H1 (cell line): Measurements from ENCODE around the gene ELP5. TPM values are rescaled to one million over a fixed set of nuclear protein-coding genes. Genes with fewer than 3 reads are reported as not detected.
A peak's percentile ranks its signal among the peaks of the same experiment; 100 is the strongest.

Experiments used
- CHD7 ChIP-seq: fragments of 300-600 bp; sonication (generic); IDR thresholded peaks from 2 replicates; pipeline ENCODE4 v1.7.1; 2012; ENCODE audit warnings: low read length, moderate library complexity, mild to moderate bottlenecking, inconsistent platforms; ENCODE audit not compliant: insufficient replicate concordance
- CREB1 ChIP-seq: IDR thresholded peaks from 2 replicates; pipeline ENCODE4 v1.6.1; 2012; ENCODE audit warnings: inconsistent platforms
- FOSL1 ChIP-seq: IDR thresholded peaks from 2 replicates; pipeline ENCODE4 v1.6.1; 2011; ENCODE audit warnings: mild to moderate bottlenecking, low read depth, low read length, moderate library complexity; ENCODE audit not compliant: insufficient read depth
- KDM1A ChIP-seq: fragments of 200-600, 300-600 bp; sonication (generic); IDR thresholded peaks from 2 replicates; pipeline ENCODE4 v1.7.1; 2016; ENCODE audit warnings: mild to moderate bottlenecking, low read length, borderline replicate concordance
- MAFK ChIP-seq: IDR thresholded peaks from 2 replicates; pipeline ENCODE4 v1.6.1; 2012; ENCODE audit warnings: low read depth, mild to moderate bottlenecking, improper control_type of control experiment, low read length
- RXRA ChIP-seq: IDR thresholded peaks from 2 replicates; pipeline ENCODE4 v1.6.1; 2011; ENCODE audit warnings: low read depth, mild to moderate bottlenecking, low read length, moderate library complexity; ENCODE audit not compliant: insufficient read depth
- SP1 ChIP-seq: IDR thresholded peaks from 2 replicates; pipeline ENCODE4 v1.6.1; 2011; ENCODE audit warnings: low read depth, low read length
- SP4 ChIP-seq: IDR thresholded peaks from 2 replicates; pipeline ENCODE4 v1.6.1; 2012; ENCODE audit warnings: low read length, inconsistent platforms
- TAF1 ChIP-seq: IDR thresholded peaks from 2 replicates; pipeline ENCODE4 v1.6.1; 2011; ENCODE audit warnings: mild to moderate bottlenecking, low read depth, low read length
- TAF7 ChIP-seq: optimal IDR thresholded peaks from 2 replicates; pipeline ENCODE3; 2011; ENCODE audit warnings: low read depth, mild to moderate bottlenecking, inconsistent platforms, low read length, moderate library complexity, borderline replicate concordance
- TEAD4 ChIP-seq: IDR thresholded peaks from 2 replicates; pipeline ENCODE4 v1.6.1; 2012; ENCODE audit warnings: low read depth, low read length, inconsistent platforms, mixed read lengths
- polyA plus RNA-seq, 7 experiments: library from polyadenylated mRNA; depleted of rRNA in 3 of 7; stranded (reverse) in 5 of 7; unstranded in 2 of 7; fragments of >200 nt in 5 of 7; fragments of 200-250 nt in 2 of 7; gene quantifications; 1 replicate in 5 of 7; 2 replicates in 1 of 7; 4 replicates in 1 of 7; pipeline versions ENCODE4 v1.2.1 to v1.2.3, GENCODE V29; 2011 to 2013; ENCODE audit warnings: missing spikeins in 2 of 7, mixed read lengths in 2 of 7
- total RNA-seq: library from RNA; stranded (reverse); fragmentation: NEBNext Ultra II Directional; extraction: Animal tissue kit (Norgen Biotek cat#: 25700); gene quantifications from 2 replicates; pipeline ENCODE4 v1.2.1, GENCODE V29; 2021

ELP5 gene
- total and polyA plus RNA-seq, 2 of the 8 experiments (the other 6 are each of a cell fraction or from before 2014, with no cell fraction given), result 75.4 to 107 TPM

- no peak for TF ChIP-seq CHD7
- no peak for TF ChIP-seq KDM1A
- TF ChIP-seq CREB1, result no peak; the same call in 1 of the 2 replicates
- no peak for TF ChIP-seq SP4
- no peak for TF ChIP-seq RXRA
- TF ChIP-seq TEAD4, result no peak
- no peak for TF ChIP-seq MAFK
- peak; percentile 70 for TF ChIP-seq TAF7
- no peak for TF ChIP-seq TAF1
- no peak for TF ChIP-seq FOSL1
- TF ChIP-seq SP1, result no peak
These were observed 9.6 kb downstream of the ELP5 start (continued) for GRCh38 chr17:7261379-7262191.
